ENCODE measurements around the gene PKP1.

GRCh38 chr1:201299968-201300367 is 16.7 kb downstream of the PKP1 start:
- TF ChIP-seq CTCF (IDR thresholded peaks at IDR 0.05; ENCODE audit: low read length) (no peak), EZH2 (IDR thresholded peaks at IDR 0.05; ENCODE audit: borderline replicate concordance, low read length) (no peak)
